H9 (cell line): ENCODE results near the gene INTS13. TPM values are rescaled to one million over a fixed set of nuclear protein-coding genes. Genes with fewer than 3 reads are reported as not detected.

Experiments used
- DNase-seq: peaks from one replicate; pipeline ENCODE4 v3.0.0-alpha.2; 2017
- H2AFZ ChIP-seq: one replicate; pipeline ENCODE4 v1.6.1; 2013; ENCODE audit warnings: mild to moderate bottlenecking, low read length, control low read depth, moderate library complexity
- H2AK5ac ChIP-seq: 2 replicates; pipeline ENCODE4 v1.6.1; 2013; ENCODE audit warnings: low read length, control low read depth, mixed read lengths; ENCODE audit not compliant: insufficient read length
- H2BK120ac ChIP-seq: one replicate; pipeline ENCODE4 v1.6.1; 2013; ENCODE audit warnings: low read depth, mild to moderate bottlenecking, low read length, control low read depth, inconsistent platforms; ENCODE audit not compliant: poor library complexity, severe bottlenecking
- H2BK12ac ChIP-seq: 2 replicates; pipeline ENCODE4 v1.6.1; 2013; ENCODE audit warnings: low read length, control low read depth, mixed read lengths, low read depth; ENCODE audit not compliant: insufficient read length
- H2BK15ac ChIP-seq: 2 replicates; pipeline ENCODE4 v1.6.1; 2013; ENCODE audit warnings: low read depth, low read length, control low read depth
- H2BK20ac ChIP-seq: one replicate; pipeline ENCODE4 v1.6.1; 2013; ENCODE audit warnings: low read depth, mild to moderate bottlenecking, low read length, control low read depth, inconsistent platforms; ENCODE audit not compliant: poor library complexity, severe bottlenecking
- H2BK5ac ChIP-seq: 2 replicates; pipeline ENCODE4 v1.6.1; 2013; ENCODE audit warnings: low read length, control low read depth, mixed read lengths; ENCODE audit not compliant: insufficient read length
- H3K14ac ChIP-seq: 2 replicates; pipeline ENCODE4 v1.6.1; 2013; ENCODE audit warnings: low read length, control low read depth; ENCODE audit not compliant: insufficient read depth
- H3K18ac ChIP-seq: 2 replicates; pipeline ENCODE4 v1.6.1; 2013; ENCODE audit warnings: low read depth, mild to moderate bottlenecking, mixed read lengths, low read length, control low read depth; ENCODE audit not compliant: insufficient read length
- H3K23ac ChIP-seq: 2 replicates; pipeline ENCODE4 v1.6.1; 2013; ENCODE audit warnings: low read length, control low read depth, mixed read lengths, low read depth; ENCODE audit not compliant: insufficient read length
- H3K23me2 ChIP-seq: 2 replicates; pipeline ENCODE4 v1.6.1; 2013; ENCODE audit warnings: low read depth, mild to moderate bottlenecking, mixed read lengths, low read length, control low read depth; ENCODE audit not compliant: insufficient read length, poor library complexity, severe bottlenecking
- H3K27ac ChIP-seq: 2 replicates; pipeline ENCODE4 v1.5.1; 2013; ENCODE audit warnings: low read length, control low read depth, mixed read lengths, low read depth; ENCODE audit not compliant: insufficient read length
- H3K27me3 ChIP-seq: 2 replicates; pipeline ENCODE4 v1.6.1; 2013; ENCODE audit warnings: low read length, control low read depth, inconsistent platforms; ENCODE audit not compliant: insufficient read depth
- H3K4ac ChIP-seq: 2 replicates; pipeline ENCODE4 v1.6.1; 2013; ENCODE audit warnings: low read depth, mild to moderate bottlenecking, control low read depth, inconsistent platforms, low read length, moderate library complexity
- H3K4me1 ChIP-seq: 2 replicates; pipeline ENCODE4 v1.6.1; 2013; ENCODE audit warnings: low read length, control low read depth, inconsistent platforms; ENCODE audit not compliant: insufficient read depth
- H3K4me2 ChIP-seq: 2 replicates; pipeline ENCODE4 v1.6.1; 2013; ENCODE audit warnings: low read length, control low read depth, mixed read lengths; ENCODE audit not compliant: insufficient read length, insufficient read depth
- H3K56ac ChIP-seq: 2 replicates; pipeline ENCODE4 v1.6.1; 2013; ENCODE audit warnings: low read depth, mild to moderate bottlenecking, mixed read lengths, low read length, control low read depth; ENCODE audit not compliant: insufficient read length
- H3K79me1 ChIP-seq: 2 replicates; pipeline ENCODE4 v1.6.1; 2013; ENCODE audit warnings: low read depth, mild to moderate bottlenecking, moderate library complexity, low read length, control low read depth, inconsistent platforms; ENCODE audit not compliant: insufficient read depth, poor library complexity, severe bottlenecking
- H3K79me2 ChIP-seq: 2 replicates; pipeline ENCODE4 v1.6.1; 2013; ENCODE audit warnings: low read length, control low read depth, inconsistent platforms; ENCODE audit not compliant: insufficient read depth
- H3K9ac ChIP-seq: 2 replicates; pipeline ENCODE4 v1.6.1; 2013; ENCODE audit warnings: low read length, control low read depth, mixed read lengths; ENCODE audit not compliant: insufficient read length; ENCODE audit errors: extremely low read depth
- H3K9me3 ChIP-seq: one replicate; pipeline ENCODE4 v1.6.1; 2013; ENCODE audit warnings: low read depth, low read length, inconsistent platforms; ENCODE audit not compliant: control insufficient read depth
- H3T11ph ChIP-seq: one replicate; pipeline ENCODE4 v1.6.1; 2013; ENCODE audit warnings: mild to moderate bottlenecking, low read length, control low read depth, inconsistent platforms
- H4K20me1 ChIP-seq: one replicate; pipeline ENCODE4 v1.6.1; 2013; ENCODE audit not compliant: control insufficient read depth, insufficient read length, insufficient read depth
- H4K5ac ChIP-seq: 2 replicates; pipeline ENCODE4 v1.6.1; 2013; ENCODE audit warnings: low read depth, mild to moderate bottlenecking, mixed read lengths, low read length, control low read depth; ENCODE audit not compliant: insufficient read length
- H4K8ac ChIP-seq: replicated peaks from 2 replicates; pipeline ENCODE4 v1.6.1; 2013; ENCODE audit warnings: low read length, control low read depth, mixed read lengths, low read depth; ENCODE audit not compliant: insufficient read length
- H4K91ac ChIP-seq: 2 replicates; pipeline ENCODE4 v1.6.1; 2013; ENCODE audit warnings: low read depth, mild to moderate bottlenecking, moderate library complexity, mixed read lengths, low read length, control low read depth; ENCODE audit not compliant: insufficient read length
- H3K27ac Mint-ChIP-seq, 3 experiments: 2 replicates in 2 of 3; 3 replicates in 1 of 3; pipeline ENCODE4 v1.8.0; 2020 to 2021; ENCODE audit warnings: mixed read lengths in 3 of 3, mild to moderate bottlenecking in 1 of 3, moderate library complexity in 1 of 3
- H3K27me3 Mint-ChIP-seq: 2 replicates; pipeline ENCODE4 v1.8.0; 2021; ENCODE audit warnings: low read depth, mild to moderate bottlenecking, moderate library complexity, mixed read lengths
- H3K36me3 Mint-ChIP-seq, 3 experiments: 2 replicates in 2 of 3; 3 replicates in 1 of 3; pipeline ENCODE4 v1.8.0; 2020 to 2021; ENCODE audit warnings: low read depth in 3 of 3, mixed read lengths in 3 of 3; ENCODE audit not compliant: insufficient read depth in 1 of 3
- H3K4me1 Mint-ChIP-seq, 2 experiments: 2 replicates each; pipeline ENCODE4 v1.8.0; 2020; ENCODE audit warnings: mixed read lengths in 2 of 2
- H3K4me3 Mint-ChIP-seq, 2 experiments: 2 replicates in 1 of 2; 3 replicates in 1 of 2; pipeline ENCODE4 v1.8.0; 2020 to 2021; ENCODE audit warnings: mild to moderate bottlenecking in 2 of 2, mixed read lengths in 2 of 2, moderate library complexity in 1 of 2
- H3K9me3 Mint-ChIP-seq, 2 experiments: 2 replicates in 1 of 2; 3 replicates in 1 of 2; pipeline ENCODE4 v1.8.0; 2020; ENCODE audit warnings: mild to moderate bottlenecking in 2 of 2, mixed read lengths in 2 of 2, moderate library complexity in 1 of 2
- WGBS: extraction: QIAGEN DNeasy Blood & Tissue Kit; methylation state at CpG from one replicate; pipeline ENCODE4 v1.1.7; 2013; ENCODE audit warnings: missing lambda C conversion rate, low lambda C conversion rate, mixed read lengths; ENCODE audit not compliant: insufficient read length; ENCODE audit errors: extremely low coverage; 5-methylcytosine and 5-hydroxymethylcytosine counted together
- total RNA-seq: library from RNA; stranded (reverse); gene quantifications from 2 replicates; pipeline ENCODE4 v1.2.1, GENCODE V29; 2021
- TF ChIP-seq, protein P1 (sequence below): fragments of 200-600 bp; sonication (generic); conservative IDR thresholded peaks from 3 replicates; pipeline ENCODE4 v1.8.0; 2021; ENCODE audit warnings: antibody characterized with exemption, mild to moderate bottlenecking

Gene INTS13
- total RNA-seq, 1 experiment from 2014 or later, result 39.1 TPM

DNA sequence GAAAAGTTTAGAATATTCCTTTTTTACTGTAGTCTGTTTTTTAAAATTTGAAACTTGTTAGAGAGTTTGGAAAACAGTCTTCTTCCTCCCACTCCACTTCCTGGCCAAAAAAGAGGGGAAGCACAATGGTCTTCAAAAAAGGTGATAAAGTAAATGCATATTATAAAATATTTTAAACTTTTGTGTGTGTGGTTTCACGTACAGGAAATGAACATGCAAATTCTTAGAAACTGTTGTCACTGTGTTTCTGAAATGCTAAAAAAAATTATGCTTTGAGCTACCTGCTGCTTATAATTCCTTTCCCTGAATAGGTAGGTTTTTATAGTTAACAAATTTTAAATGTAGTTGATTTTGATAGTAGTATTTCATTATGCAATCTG, 3.4 kb upstream of the INTS13 start:
- Histone ChIP-seq H2BK5ac (no peak overlapping the region), H3K23me2 (no peaks in the 10 kb centered on the region), H4K8ac (no peak overlapping the region), H2BK120ac (no peak overlapping the region), H4K91ac (no peak overlapping the region), H3K18ac (no peak overlapping the region), H4K20me1 (no peaks in the 10 kb centered on the region), H3K4me1 (peaks cover 3% of the 10 kb centered on the region; the same call in 1 of the 2 replicates), H2AK5ac (no peak overlapping the region), H3K79me1 (peaks cover 8% of the 10 kb centered on the region), H3K4ac (no peak overlapping the region), H3K23ac (no peak overlapping the region), H3K14ac (no peak overlapping the region), H3K56ac (no peak overlapping the region), H3T11ph (no peak overlapping the region), H2AFZ (no peak overlapping the region), H3K27me3 (no peaks in the 10 kb centered on the region), H3K9me3 (no peaks in the 10 kb centered on the region), H3K27ac (no peak overlapping the region), H2BK15ac (no peak overlapping the region), H4K5ac (no peak overlapping the region), H2BK20ac (no peak overlapping the region), H2BK12ac (no peak overlapping the region), H3K9ac (no peak overlapping the region), H3K4me2 (no peak overlapping the region), H3K79me2 (peaks cover 16% of the 10 kb centered on the region; the same call in 1 of the 2 replicates)
- no peak for DNase-seq
- Mint-ChIP-seq H3K4me3 (no peak overlapping the region), H3K27ac (no peak overlapping the region), H3K9me3 (no peaks in the 10 kb centered on the region; a peak in 1 of 5 replicates), H3K4me1 (peaks cover 18 to 19% of the 10 kb centered on the region in 2 experiments), H3K27me3 (no peaks in the 10 kb centered on the region), H3K36me3 (peaks cover 0 to 4% (median 2%) of the 10 kb centered on the region in 3 experiments; a peak in 2 of 7 replicates)
- TF ChIP-seq, protein P1, sequence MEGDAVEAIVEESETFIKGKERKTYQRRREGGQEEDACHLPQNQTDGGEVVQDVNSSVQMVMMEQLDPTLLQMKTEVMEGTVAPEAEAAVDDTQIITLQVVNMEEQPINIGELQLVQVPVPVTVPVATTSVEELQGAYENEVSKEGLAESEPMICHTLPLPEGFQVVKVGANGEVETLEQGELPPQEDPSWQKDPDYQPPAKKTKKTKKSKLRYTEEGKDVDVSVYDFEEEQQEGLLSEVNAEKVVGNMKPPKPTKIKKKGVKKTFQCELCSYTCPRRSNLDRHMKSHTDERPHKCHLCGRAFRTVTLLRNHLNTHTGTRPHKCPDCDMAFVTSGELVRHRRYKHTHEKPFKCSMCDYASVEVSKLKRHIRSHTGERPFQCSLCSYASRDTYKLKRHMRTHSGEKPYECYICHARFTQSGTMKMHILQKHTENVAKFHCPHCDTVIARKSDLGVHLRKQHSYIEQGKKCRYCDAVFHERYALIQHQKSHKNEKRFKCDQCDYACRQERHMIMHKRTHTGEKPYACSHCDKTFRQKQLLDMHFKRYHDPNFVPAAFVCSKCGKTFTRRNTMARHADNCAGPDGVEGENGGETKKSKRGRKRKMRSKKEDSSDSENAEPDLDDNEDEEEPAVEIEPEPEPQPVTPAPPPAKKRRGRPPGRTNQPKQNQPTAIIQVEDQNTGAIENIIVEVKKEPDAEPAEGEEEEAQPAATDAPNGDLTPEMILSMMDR, result no peak
- WGBS, result no CpG with 5 or more reads among the region's 1 CpG
